Daoy (cell line): Measurements from ENCODE around the gene PLEKHA8. TPM values are rescaled to one million over a fixed set of nuclear protein-coding genes. Genes with fewer than 3 reads are reported as not detected.

Source experiments
- DNase-seq: peaks from one replicate; pipeline ENCODE4 v3.0.0-alpha.2; 2015; ENCODE audit warnings: low read depth
- total RNA-seq: library from RNA; depleted of rRNA; stranded (reverse); fragments of >200 nt; shearing (Covaris generic); gene quantifications from 2 replicates; pipeline ENCODE4 v1.2.3, GENCODE V29; 2014

Gene PLEKHA8
- total RNA-seq, 1 experiment from 2014 or later = 21.0 TPM

DNA sequence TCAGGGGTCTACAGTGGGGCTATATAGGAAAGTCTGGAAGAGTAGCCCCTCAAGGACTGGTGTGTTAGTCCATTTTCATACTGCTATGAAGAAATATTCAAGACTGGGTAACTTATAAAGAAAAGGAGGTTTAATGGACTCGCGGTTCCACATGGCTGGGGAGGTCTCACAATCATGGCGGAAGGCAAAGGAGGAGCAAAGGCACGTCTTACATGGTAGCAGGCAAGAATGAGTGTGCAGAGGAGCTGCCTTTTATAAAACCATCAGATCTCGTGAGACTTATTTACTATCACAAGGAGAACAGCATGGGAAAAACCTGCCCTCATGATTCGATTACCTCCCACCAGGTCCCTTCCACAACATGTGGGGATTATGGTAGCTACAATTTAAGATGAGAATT, 4.7 kb upstream of the PLEKHA8 start:
- DNase-seq = no peak

GRCh38 chr7:30026229-30027064, 1.8 kb upstream of the PLEKHA8 start, which contains the start of gene FKBP14:
Gene FKBP14, minus strand, starts transcription at chr7:30026702. Its CDS starts 194 bp downstream, at chr7:30026508.
- peak; percentile 100 for DNase-seq

GRCh38 chr7:30027065-30027456, 1.2 kb upstream of the PLEKHA8 start:
- peak; percentile 69 for DNase-seq

DNA sequence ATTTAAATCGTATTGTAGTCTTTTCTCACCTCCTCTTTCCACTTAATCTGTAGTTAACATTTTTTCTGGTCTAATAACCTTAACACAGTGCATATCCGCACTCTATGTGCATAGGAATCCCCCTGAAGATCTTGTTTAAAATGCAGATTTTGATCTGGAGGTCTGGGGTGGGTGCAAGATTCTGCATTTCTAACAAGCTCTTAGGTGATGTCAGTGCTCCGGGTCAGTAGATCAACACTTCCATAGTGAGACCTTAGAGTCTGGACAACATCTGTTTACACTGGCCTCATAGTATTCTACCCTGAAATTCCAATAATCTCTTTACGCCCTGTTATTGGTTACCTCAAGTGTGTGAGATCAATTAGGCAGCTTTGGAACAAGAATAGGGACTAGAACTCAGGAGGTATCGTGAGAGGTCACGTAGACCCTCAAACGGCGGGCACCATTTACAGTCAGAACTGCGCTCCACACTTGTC, 434 bp upstream of the PLEKHA8 start:
- no peak for DNase-seq

DNA sequence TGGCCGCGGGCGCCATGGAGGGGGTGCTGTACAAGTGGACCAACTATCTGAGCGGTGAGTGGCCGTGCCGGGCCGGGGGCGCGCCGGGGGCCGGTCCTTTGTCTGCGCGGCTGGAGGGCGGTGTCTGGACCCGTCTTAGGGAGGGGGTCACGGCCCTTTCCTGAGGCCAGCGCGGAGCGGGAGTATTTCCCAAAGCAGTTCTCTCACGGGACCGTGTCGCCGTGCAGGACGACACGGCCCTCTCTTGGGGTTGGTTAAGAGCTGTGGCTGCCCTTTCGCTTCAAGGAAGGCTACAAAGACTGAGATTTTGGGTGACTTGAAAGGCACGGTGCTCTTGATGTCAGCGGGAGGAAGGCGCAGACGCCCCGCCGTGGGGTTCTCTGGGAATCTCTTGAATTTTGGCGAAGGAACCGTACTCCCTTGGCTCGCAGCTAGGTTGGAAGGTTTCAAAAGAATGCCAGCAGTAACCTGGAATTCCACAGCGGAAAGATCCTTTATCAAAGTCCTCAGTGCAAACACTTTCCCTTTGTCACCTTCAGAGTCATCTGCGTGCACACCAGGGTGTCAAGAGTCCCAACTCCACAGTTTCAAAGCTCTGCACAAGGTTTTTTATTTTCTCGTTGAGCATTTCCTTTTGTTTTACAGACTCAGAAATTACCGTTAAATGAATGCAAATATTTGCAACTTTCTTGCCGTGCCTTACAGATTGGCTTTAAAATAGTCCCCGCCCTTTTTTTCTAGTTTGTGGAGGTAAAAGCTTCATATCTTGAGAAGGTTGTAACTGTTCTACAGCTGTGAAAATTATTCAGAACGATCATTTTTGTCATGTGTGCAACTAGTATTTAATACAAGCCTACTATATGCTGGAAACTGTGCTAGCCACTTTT, 780 bp downstream of the PLEKHA8 start:
- DNase-seq = no peak

- peak; percentile 46 for DNase-seq
These were observed 1.5 kb downstream of the PLEKHA8 start for GRCh38 chr7:30029696-30030095.

GRCh38 chr7:30032310-30033125, 4.3 kb downstream of the PLEKHA8 start:
- peak; percentile 26 for DNase-seq

DNA sequence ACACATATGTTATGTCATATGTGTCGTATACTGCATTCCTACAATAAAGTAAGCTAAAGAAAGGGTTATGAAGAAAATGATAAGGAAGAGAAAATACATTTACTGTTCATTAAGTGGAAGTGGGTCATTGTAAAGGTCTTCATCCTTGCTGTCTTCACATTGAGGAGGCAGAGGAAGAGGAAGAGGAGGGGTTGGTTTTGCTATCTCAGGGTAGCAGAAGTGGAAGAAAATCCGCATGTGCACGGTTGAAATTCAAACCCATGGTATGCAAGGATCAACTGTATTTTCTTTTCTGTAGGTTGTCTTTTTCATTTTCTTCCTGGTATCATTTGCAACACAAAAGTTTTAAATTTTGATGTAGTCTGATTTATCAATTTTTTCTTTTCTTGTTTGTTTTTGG, 6.3 kb downstream of the PLEKHA8 start:
- DNase-seq = no peak

DNA sequence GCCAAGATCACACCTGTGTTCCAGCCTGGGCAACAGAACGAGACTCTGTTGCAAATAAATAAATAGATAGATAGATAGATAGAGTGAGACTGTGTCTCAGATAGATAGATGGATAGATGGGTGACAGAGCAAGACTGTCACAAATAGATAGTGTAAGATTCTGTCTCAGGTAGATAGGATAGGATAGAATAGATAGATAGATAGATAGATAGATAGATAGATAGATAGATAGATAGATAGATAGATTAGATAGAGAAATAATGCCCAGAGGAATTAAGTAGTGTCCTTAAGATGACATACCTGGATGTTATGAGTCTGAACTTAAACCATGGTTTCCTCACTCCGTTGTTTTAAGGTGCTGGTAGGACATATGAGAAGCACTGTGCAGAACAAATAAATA, 8.0 kb downstream of the PLEKHA8 start:
- no peak for DNase-seq

DNA sequence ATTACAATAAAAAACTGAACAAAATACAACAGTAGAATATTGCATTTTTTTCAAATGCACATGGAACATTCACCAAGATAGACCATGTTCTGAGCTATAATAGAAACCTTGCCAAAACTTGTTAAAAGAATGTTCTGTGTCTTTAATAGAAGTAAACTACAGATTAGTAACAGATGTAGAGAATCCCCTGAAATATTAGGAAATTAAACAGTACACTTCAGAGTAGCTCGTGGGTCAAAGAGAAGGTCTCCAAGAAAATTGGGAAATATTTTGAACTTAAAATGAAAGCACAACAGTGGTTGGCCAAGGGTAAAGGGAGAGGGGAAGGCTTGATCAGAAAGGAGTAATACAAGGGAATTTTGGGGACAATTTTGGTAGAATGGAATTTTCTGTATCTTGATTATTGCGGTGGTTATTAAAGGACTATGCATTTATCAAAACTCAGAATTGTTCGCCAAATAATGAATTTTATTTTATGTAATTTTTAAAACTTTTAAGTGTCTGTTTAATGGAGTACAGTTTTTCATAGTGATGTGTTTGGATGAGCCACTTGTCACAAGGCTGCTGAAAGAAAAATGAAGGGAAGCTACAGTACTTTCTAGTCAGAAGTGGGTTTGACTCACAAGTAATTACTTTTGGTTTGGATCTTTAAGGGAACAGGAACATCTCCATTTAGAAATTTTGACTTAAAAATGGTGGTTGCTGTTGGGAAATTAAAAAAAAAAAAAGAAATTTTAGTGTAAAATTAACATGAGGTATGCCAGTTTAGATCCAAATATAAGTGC, 10.2 kb downstream of the PLEKHA8 start:
- DNase-seq = no peak

DNA sequence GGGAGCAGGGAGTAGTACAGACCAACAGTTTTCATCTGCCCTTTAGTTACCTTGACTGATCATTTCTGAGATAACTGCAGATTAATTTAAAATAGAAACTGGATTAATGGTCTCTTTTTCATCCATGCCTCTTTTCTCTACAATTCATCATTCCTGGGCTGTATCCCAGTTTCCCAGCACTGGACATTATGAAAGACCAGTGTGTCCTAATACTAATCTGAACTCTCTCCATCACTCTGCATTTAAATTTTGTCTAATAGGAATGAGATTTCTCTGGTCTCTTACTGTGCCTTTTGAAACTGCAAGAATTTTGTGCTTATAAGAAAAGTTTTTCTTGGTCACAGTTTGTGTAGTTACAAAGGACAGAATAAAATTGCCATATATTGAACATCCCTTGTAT, 12.7 kb downstream of the PLEKHA8 start:
- no peak for DNase-seq

DNA sequence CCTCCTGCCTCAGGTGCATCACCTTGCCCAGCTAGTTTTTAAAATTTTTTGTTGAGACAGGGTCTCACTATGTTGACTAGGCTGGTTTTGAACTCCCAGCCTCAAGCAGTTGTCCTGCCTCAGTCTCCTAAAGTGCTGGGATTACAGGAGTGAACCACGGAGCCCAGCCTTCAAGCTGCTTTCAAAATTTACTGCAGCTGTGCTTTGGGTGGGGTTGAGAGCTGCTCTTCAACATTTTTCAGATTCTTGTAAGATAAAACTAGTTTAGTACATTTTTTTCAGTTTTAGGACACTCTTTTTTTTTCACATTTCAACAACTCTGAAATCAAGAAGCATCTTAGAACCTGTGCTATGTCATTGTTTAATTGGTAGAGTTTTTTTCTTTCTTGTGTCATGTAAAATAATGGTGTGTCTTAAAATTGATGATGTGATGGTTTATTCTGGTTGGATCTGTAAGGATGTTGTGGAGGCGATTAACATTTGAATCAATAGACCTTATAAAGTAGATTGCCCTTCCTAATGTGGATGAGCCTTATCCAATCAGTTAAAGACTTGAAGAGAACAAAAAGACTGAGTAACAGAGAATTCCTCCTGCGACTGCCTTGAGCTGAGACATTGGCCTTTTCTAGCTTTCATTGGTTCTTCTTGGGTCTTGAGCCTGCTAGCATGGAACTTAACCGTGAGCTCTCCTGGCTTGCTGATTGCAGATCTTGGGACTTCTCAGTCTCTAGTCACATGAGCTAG, 13.5 kb downstream of the PLEKHA8 start:
- DNase-seq = no peak

DNA sequence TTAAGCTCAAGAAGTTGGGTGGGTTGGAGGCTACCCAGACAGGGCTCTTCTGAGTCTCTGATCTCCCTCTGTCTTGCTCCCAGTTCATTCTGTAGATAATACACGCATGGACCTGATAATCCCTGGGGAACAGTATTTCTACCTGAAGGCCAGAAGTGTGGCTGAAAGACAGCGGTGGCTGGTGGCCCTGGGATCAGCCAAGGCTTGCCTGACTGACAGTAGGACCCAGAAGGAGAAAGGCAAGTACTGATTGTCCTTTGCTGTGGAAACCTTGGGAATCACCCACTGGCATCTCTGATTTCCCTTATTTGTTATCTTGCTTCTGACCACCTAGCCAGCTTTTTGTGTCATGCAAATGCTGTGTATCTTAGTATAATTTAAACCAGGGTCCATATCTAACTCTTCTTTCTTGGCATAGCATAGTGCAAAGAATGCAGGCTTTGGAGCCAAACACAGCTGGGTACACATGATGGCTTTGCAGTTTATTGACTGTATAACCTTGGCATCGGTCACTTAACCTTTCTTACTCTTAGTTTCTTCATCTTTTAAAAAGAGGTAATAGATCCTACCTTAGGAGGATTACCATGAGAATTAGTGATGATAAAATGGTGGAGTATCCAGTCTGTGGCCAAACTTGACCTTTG, 18.0 kb downstream of the PLEKHA8 start:
- DNase-seq = no peak

DNA sequence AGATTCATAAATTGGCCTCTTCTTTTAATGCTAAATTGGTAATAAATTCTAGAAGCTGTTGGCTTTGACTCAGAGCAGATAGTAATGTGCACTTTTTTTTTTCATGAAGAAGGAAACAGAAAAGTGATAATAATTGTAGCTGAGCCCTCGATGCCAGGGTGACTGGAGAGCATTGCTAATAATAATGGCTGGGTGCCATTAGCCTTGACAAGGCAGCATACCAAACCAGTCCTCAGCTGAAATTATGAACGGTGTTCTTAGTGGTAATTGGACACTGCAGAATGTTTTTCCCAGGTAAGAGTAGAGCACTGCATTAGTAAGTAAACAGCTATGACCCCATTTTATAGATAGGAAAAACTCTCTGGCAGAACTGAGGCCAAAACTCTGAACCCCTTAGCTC, 18.9 kb downstream of the PLEKHA8 start:
- DNase-seq = no peak

DNA sequence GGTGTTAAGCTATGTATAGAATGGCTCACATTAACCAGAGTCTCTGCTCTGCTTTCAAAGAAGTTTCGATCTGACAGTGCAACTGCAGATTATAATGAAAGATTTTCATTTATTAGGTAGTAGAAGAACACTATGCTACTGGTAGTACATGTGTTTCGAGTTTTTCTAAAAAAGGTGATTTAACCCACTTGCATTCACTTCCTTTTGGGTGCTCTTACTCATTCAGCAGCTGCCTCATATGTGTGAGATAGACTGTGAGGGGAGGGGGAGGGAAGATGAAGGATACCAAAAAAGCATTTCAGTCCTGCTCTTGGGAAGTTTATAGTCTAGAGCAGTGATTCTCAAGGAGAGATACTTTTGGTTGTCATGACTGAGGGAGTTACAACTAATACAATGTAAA, 20.4 kb downstream of the PLEKHA8 start:
- DNase-seq = no peak

- DNase-seq = no peak
These were observed 21.0 kb downstream of the PLEKHA8 start for GRCh38 chr7:30049173-30049572.

DNA sequence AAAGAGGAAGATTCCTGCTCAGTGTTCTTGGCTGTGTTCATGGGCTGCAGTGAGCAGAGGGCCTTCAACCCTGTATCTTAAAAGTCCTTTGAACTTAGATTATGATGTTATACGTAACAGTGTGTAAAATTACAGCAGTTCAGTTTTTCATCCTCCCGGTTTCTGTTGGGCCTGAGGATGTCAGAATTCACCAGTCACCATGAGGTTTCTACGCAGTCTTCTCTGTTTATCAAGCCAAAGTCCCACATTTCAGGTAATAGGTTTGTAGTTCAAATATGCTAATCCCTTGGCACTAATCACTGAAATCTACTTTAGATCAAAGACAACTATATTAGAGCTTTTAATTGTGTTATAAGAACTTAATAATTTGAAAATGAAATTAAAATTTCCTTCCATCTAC, 24.9 kb downstream of the PLEKHA8 start:
- DNase-seq = no peak

GRCh38 chr7:30057741-30058140, 29.5 kb downstream of the PLEKHA8 start:
- DNase-seq = no peak

- peak; percentile 17 for DNase-seq
These were observed 33.6 kb downstream of the PLEKHA8 start for GRCh38 chr7:30061786-30062185.

DNA sequence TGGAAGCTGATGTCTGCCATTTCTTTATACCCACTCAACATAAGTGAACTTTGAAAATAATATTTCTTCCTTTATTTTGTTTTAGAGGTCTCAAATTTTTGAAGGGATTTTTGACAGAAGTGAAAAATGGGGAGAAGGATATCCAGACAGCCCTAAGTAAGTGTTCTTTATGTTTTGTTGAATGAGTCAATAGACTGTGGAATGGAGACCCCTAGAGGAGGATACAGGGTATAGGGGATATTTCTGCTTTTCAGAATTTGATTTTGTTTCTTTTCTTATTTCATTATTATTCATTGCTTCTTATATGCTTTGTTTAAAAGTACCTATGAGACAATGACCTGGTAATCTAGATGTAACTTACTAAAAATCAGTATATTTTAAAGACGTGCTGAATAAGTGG, 34.4 kb downstream of the PLEKHA8 start:
- DNase-seq = peak; percentile 36
